Osteoblast (primary cell): ENCODE measurements around the gene CUEDC1. TPM values are rescaled to one million over a fixed set of nuclear protein-coding genes. Genes with fewer than 3 reads are reported as not detected.

Experiments used
- DNase-seq: peaks from one replicate; pipeline ENCODE4 v3.0.0; 2011; ENCODE audit warnings: low spot score, mixed read lengths; ENCODE audit not compliant: insufficient read length; ENCODE audit errors: missing footprints
- H2AFZ ChIP-seq: 2 replicates; pipeline ENCODE4 v1.6.0; 2011; ENCODE audit warnings: mild to moderate bottlenecking, low read length
- H3K27ac ChIP-seq: 2 replicates; pipeline ENCODE4 v1.5.1; 2011; ENCODE audit warnings: mild to moderate bottlenecking, low read depth, low read length, moderate library complexity
- H3K27me3 ChIP-seq: 2 replicates; pipeline ENCODE4 v1.6.0; 2012; ENCODE audit warnings: mild to moderate bottlenecking, control low read depth, inconsistent platforms, low read length, moderate library complexity; ENCODE audit not compliant: insufficient read depth
- H3K36me3 ChIP-seq: 2 replicates; pipeline ENCODE4 v1.5.1; 2011; ENCODE audit warnings: mild to moderate bottlenecking, low read length, control low read depth, moderate library complexity; ENCODE audit not compliant: insufficient read depth
- H3K4me1 ChIP-seq: 2 replicates; pipeline ENCODE4 v1.5.1; 2011; ENCODE audit warnings: mild to moderate bottlenecking, low read length, control low read depth, moderate library complexity; ENCODE audit not compliant: insufficient read depth
- H3K4me2 ChIP-seq: 2 replicates; pipeline ENCODE4 v1.6.0; 2011; ENCODE audit warnings: mild to moderate bottlenecking, low read length; ENCODE audit not compliant: insufficient read depth
- H3K4me3 ChIP-seq: fragments of 200-600 bp; sonication (generic); 3 replicates; pipeline ENCODE4 v1.5.1; 2012; ENCODE audit warnings: mild to moderate bottlenecking, low read length, inconsistent platforms; ENCODE audit not compliant: insufficient read depth
- H3K79me2 ChIP-seq: 2 replicates; pipeline ENCODE4 v1.6.0; 2012; ENCODE audit warnings: mild to moderate bottlenecking, low read length, control low read depth, inconsistent platforms; ENCODE audit not compliant: insufficient read depth
- H3K9me3 ChIP-seq: 2 replicates; pipeline ENCODE4 v1.5.1; 2011; ENCODE audit warnings: low read depth, low read length, control low read depth
- H4K20me1 ChIP-seq: 2 replicates; pipeline ENCODE4 v1.6.0; 2012; ENCODE audit warnings: mild to moderate bottlenecking, low read length, control low read depth; ENCODE audit not compliant: insufficient read depth
- total RNA-seq: library from RNA; depleted of rRNA; stranded (reverse); fragments of >200 nt; gene quantifications from 2 replicates; pipeline ENCODE4 v1.2.3, GENCODE V29; 2012
- TF ChIP-seq, protein P1 (sequence below): IDR thresholded peaks from 2 replicates; pipeline ENCODE4 v1.5.1; 2011; ENCODE audit warnings: mild to moderate bottlenecking, low read depth, low read length, moderate library complexity; ENCODE audit errors: extremely low read depth

CUEDC1 gene, protein sequence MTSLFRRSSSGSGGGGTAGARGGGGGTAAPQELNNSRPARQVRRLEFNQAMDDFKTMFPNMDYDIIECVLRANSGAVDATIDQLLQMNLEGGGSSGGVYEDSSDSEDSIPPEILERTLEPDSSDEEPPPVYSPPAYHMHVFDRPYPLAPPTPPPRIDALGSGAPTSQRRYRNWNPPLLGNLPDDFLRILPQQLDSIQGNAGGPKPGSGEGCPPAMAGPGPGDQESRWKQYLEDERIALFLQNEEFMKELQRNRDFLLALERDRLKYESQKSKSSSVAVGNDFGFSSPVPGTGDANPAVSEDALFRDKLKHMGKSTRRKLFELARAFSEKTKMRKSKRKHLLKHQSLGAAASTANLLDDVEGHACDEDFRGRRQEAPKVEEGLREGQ
- 21.0 and 22.4 TPM in 2 replicates for total RNA-seq

- DNase-seq, result peak; percentile 99
Measured at GRCh38 chr17:57955183-57955931, at the start of gene CUEDC1. TSS of gene CUEDC1 (minus strand) at chr17:57955412. CDS start at chr17:57885564, 69,848 bp downstream.

GRCh38 chr17:58004060-58004459 is 48.8 kb upstream of the CUEDC1 start:
- H3K4me3 ChIP-seq, result no peak overlapping the region
- DNase-seq, result no peak
- peaks cover 64% of the 10 kb centered on the region for H3K36me3 ChIP-seq
- TF ChIP-seq, protein P1, sequence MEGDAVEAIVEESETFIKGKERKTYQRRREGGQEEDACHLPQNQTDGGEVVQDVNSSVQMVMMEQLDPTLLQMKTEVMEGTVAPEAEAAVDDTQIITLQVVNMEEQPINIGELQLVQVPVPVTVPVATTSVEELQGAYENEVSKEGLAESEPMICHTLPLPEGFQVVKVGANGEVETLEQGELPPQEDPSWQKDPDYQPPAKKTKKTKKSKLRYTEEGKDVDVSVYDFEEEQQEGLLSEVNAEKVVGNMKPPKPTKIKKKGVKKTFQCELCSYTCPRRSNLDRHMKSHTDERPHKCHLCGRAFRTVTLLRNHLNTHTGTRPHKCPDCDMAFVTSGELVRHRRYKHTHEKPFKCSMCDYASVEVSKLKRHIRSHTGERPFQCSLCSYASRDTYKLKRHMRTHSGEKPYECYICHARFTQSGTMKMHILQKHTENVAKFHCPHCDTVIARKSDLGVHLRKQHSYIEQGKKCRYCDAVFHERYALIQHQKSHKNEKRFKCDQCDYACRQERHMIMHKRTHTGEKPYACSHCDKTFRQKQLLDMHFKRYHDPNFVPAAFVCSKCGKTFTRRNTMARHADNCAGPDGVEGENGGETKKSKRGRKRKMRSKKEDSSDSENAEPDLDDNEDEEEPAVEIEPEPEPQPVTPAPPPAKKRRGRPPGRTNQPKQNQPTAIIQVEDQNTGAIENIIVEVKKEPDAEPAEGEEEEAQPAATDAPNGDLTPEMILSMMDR, result no peak
- H3K4me2 ChIP-seq, result peak overlapping the region; percentile 96
- peaks cover 56% of the 10 kb centered on the region for H4K20me1 ChIP-seq
- H3K27me3 ChIP-seq, result no peaks in the 10 kb centered on the region
- H3K27ac ChIP-seq, result no peak overlapping the region
- H3K9me3 ChIP-seq, result no peaks in the 10 kb centered on the region
- peaks cover 56% of the 10 kb centered on the region for H3K79me2 ChIP-seq
- H2AFZ ChIP-seq, result no peak overlapping the region
- H3K4me1 ChIP-seq, result peaks cover 46% of the 10 kb centered on the region

More at GRCh38 chr17:57955183-57955931, at the start of gene CUEDC1:
- Histone ChIP-seq H3K4me3 (peak within 1 kb of the TSS; percentile 80), H3K79me2 (peaks cover 38% of the 10 kb centered on the region), H3K9me3 (no peaks in the 10 kb centered on the region), H2AFZ (peak within 1 kb of the TSS; percentile 72), H3K36me3 (no peaks in the 10 kb centered on the region), H4K20me1 (no peaks in the 10 kb centered on the region), H3K4me2 (peak within 1 kb of the TSS; percentile 95), H3K27ac (peak within 1 kb of the TSS; percentile 48), H3K27me3 (no peaks in the 10 kb centered on the region), H3K4me1 (peaks cover 34% of the 10 kb centered on the region)
- TF ChIP-seq, protein P1, result no peak

- Histone ChIP-seq H3K4me3 (no peak overlapping the region), H4K20me1 (peaks cover 58% of the 10 kb centered on the region), H3K27me3 (no peaks in the 10 kb centered on the region), H3K4me1 (peaks cover 44% of the 10 kb centered on the region), H3K9me3 (no peaks in the 10 kb centered on the region), H3K36me3 (peaks cover 75% of the 10 kb centered on the region), H3K79me2 (peaks cover 54% of the 10 kb centered on the region), H3K4me2 (peak overlapping the region; percentile 2), H3K27ac (no peak overlapping the region), H2AFZ (no peak overlapping the region)
- DNase-seq, result no peak
- TF ChIP-seq, protein P1, result no peak
Measured at GRCh38 chr17:58002973-58003372, 47.8 kb upstream of the CUEDC1 start.
